Measurements from ENCODE around the gene MSI2.

DNA sequence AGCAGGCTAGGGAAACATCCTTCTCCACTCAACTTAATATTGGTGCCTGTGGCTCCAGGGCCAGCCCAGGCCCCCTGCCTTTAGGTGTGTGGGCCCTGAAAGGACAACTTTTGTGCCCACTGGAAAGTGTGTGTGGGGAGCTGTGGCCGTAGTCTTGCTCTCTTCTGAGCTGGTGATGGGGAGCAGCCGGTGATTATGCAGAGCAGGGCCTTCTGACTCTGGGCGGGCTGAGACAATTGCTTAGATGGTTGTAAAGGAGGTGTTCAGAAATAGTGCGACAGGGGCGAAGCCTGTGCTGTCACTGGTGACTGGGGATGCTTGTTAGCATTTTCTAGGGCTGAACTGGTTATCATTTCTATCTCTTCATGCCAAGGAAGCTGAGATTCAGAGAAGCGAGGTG is 62.6 kb downstream of the MSI2 start:
- TF ChIP-seq EZH2 (IDR thresholded peaks at IDR 0.05; ENCODE audit: insufficient read depth, poor library complexity, severe bottlenecking) (no peak), EZH2phosphoT487 (IDR thresholded peaks at IDR 0.05; ENCODE audit: insufficient read depth, low read depth) (no peak)

Data from GM23248 (cell line).